K562 (cell line): ENCODE data around the gene ATG7. TPM values are rescaled to one million over a fixed set of nuclear protein-coding genes. Genes with fewer than 3 reads are reported as not detected.

Experiments used
- ATAC-seq: fragments of 200-7000 bp; cut with Tn5 transposase; 3 replicates; pipeline ENCODE4 v1.9.1; 2020; ENCODE audit warnings: moderate library complexity
- BruUV-seq: library from RNA; stranded (reverse); fragments of 400-500 nt; replicated peaks from 2 replicates; lab custom pipeline; 2021; lab: Mats Ljungman, UMichigan
- CTCF ChIA-PET: fragments of 300-600 bp; formaldehyde crosslinking; extraction: SDS; loops from one replicate; lab custom pipeline; 2021; ENCODE audit warnings: low intra/inter-chr PET ratio; lab: Yijun Ruan, JAX
- POLR2A ChIA-PET: fragments of 300-600, 350-650 bp; sonication (Branson Sonifier 250); formaldehyde crosslinking; extraction: SDS; loops from one replicate; lab custom pipeline; 2021; ENCODE audit warnings: antibody characterized with exemption, inconsistent platforms; lab: Yijun Ruan, JAX
- DNase-seq, 4 experiments: peaks; one replicate each; pipeline versions ENCODE4 v3.0.0 to v3.0.0-alpha.2; 2011 to 2018; ENCODE audit warnings: low spot score in 3 of 4, mixed read lengths in 3 of 4; ENCODE audit errors: extremely low read depth in 1 of 4
- FAIRE-seq: peaks from 2 replicates; lab custom pipeline; 2011; peaks lifted over from hg19 to GRCh38; lab: Jason Lieb, UNC
- H2AFZ ChIP-seq: 2 replicates; pipeline ENCODE4 v1.6.0; 2011; ENCODE audit warnings: low read depth, low read length, control low read depth, inconsistent platforms
- H3K27ac ChIP-seq: fragments of 200-600 bp; 3 replicates; pipeline ENCODE4 v1.8.0; 2011; ENCODE audit warnings: low read depth, mild to moderate bottlenecking, control low read depth, inconsistent platforms, low read length, moderate library complexity, mixed read lengths; ENCODE audit errors: extremely low read depth
- H3K27me3 ChIP-seq, 2 experiments: fragments of 300-600 bp in 1 of 2; 2 replicates in 1 of 2; 3 replicates in 1 of 2; pipeline versions ENCODE4 v1.6.0 to v1.8.0; 2011; ENCODE audit warnings: inconsistent platforms in 2 of 2, low read length in 2 of 2, mild to moderate bottlenecking in 1 of 2, mixed read lengths in 1 of 2, moderate library complexity in 1 of 2; ENCODE audit not compliant: control insufficient read depth in 2 of 2, insufficient read depth in 2 of 2
- H3K36me3 ChIP-seq: fragments of 300-600 bp; 3 replicates; pipeline ENCODE4 v1.8.0; 2011; ENCODE audit warnings: mild to moderate bottlenecking, low read length, inconsistent platforms; ENCODE audit not compliant: control insufficient read depth, insufficient read depth
- H3K4me1 ChIP-seq, 2 experiments: fragments of 200-600 bp in 1 of 2; replicated peaks in 1 of 2; 2 replicates in 1 of 2; 3 replicates in 1 of 2; pipeline versions ENCODE4 v1.5.1 to v1.8.0; 2011; ENCODE audit warnings: inconsistent platforms in 2 of 2, low read length in 2 of 2, mild to moderate bottlenecking in 1 of 2, mixed read lengths in 1 of 2, moderate library complexity in 1 of 2; ENCODE audit not compliant: control insufficient read depth in 2 of 2, insufficient read depth in 2 of 2
- H3K4me2 ChIP-seq: 2 replicates; pipeline ENCODE4 v1.6.1; 2011; ENCODE audit warnings: low read length, control low read depth, inconsistent platforms, mixed read lengths; ENCODE audit not compliant: insufficient read depth
- H3K4me3 ChIP-seq: fragments of 200-600 bp; sonication (generic), shearing (Covaris generic); 2 replicates; pipeline ENCODE4 v1.5.1; 2016; ENCODE audit warnings: control low read depth, inconsistent platforms
- H3K79me2 ChIP-seq: fragments of 200-600 bp; 3 replicates; pipeline ENCODE4 v1.8.0; 2011; ENCODE audit warnings: low read length, inconsistent platforms; ENCODE audit not compliant: control insufficient read depth, insufficient read depth
- H3K9ac ChIP-seq, 2 experiments: 2 replicates each; pipeline versions ENCODE4 v1.6.0 to v1.6.1; 2011; ENCODE audit warnings: low read depth in 2 of 2, low read length in 2 of 2, control low read depth in 1 of 2, inconsistent platforms in 1 of 2, mild to moderate bottlenecking in 1 of 2, mixed read lengths in 1 of 2; ENCODE audit not compliant: insufficient read depth in 1 of 2
- H3K9me1 ChIP-seq: one replicate; pipeline ENCODE4 v1.6.0; 2011; ENCODE audit warnings: inconsistent platforms, mild to moderate bottlenecking, low read length, moderate library complexity; ENCODE audit not compliant: control insufficient read depth, insufficient read depth
- H3K9me3 ChIP-seq: replicated peaks from 2 replicates; pipeline ENCODE4 v1.5.1; 2011; ENCODE audit warnings: low read depth, low read length, inconsistent platforms; ENCODE audit not compliant: control insufficient read depth, insufficient read depth
- H4K20me1 ChIP-seq: replicated peaks from 2 replicates; pipeline ENCODE4 v1.6.1; 2011; ENCODE audit warnings: low read length, inconsistent platforms, mixed read lengths; ENCODE audit not compliant: control insufficient read depth, insufficient read depth
- CEBPB ChIP-seq: fragments of 450-650 bp; IDR thresholded peaks from 2 replicates; pipeline ENCODE4 v1.6.1; 2016; ENCODE audit warnings: missing genetic modification characterization, missing compliant biosample characterization
- JUN ChIP-seq, 2 experiments: sonication (generic) in 1 of 2; formaldehyde crosslinking in 1 of 2; IDR thresholded peaks; 2 replicates each; pipeline versions ENCODE4 v1.6.1 to v1.8.0; 2012 to 2022; ENCODE audit warnings: borderline replicate concordance in 2 of 2, mild to moderate bottlenecking in 2 of 2, improper control_type of control experiment in 1 of 2, low read depth in 1 of 2, low read length in 1 of 2, missing genetic modification reagents in 1 of 2
- MCM2 ChIP-seq: fragments of 450-650 bp; IDR thresholded peaks from 2 replicates; pipeline ENCODE4 v1.6.1; 2017; ENCODE audit warnings: low read depth, mild to moderate bottlenecking
- PREB ChIP-seq: sonication (generic); formaldehyde crosslinking; IDR thresholded peaks from 2 replicates; pipeline ENCODE4 v1.8.1; 2023; ENCODE audit warnings: mild to moderate bottlenecking, missing genetic modification reagents
- RAD51 ChIP-seq: fragments of 450-650 bp; IDR thresholded peaks from 2 replicates; pipeline ENCODE4 v1.7.1; 2016; ENCODE audit warnings: low read depth, mild to moderate bottlenecking, borderline replicate concordance
- TRIM24 ChIP-seq, 2 experiments: fragments of 450-650 bp; IDR thresholded peaks; 2 replicates each; pipeline ENCODE4 v1.6.1; 2016
- ZNF655 ChIP-seq: fragments of 250-450 bp; sonication (Bioruptor Pico); IDR thresholded peaks from 2 replicates; pipeline ENCODE4 v1.5.0; 2021
- WGBS: fragments of 100-300 bp; shearing (Covaris generic); methylation state at CpG from one replicate; pipeline ENCODE4 v1.1.6; 2016; ENCODE audit warnings: low coverage, mixed read lengths; ENCODE audit not compliant: insufficient coverage; ENCODE audit errors: missing lambda C conversion rate; 5-methylcytosine and 5-hydroxymethylcytosine counted together
- in situ Hi-C: fragments of 300-500 bp; cut with MboI; formaldehyde crosslinking; loops from 4 replicates; pipeline ENCODE4 v1.15.0; 2018; ENCODE audit warnings: inconsistent platforms, mixed read lengths
- intact Hi-C: fragments of 100-400 bp; cut with micrococcal nuclease; formaldehyde crosslinking; loops from 2 replicates; pipeline ENCODE4 v1.14.2; 2022
- polyA plus RNA-seq, 8 experiments: library from polyadenylated mRNA; depleted of rRNA in 4 of 8; stranded (reverse) in 5 of 8; unstranded in 3 of 8; fragments of >200 nt; fragmentation: Nextera tagmentation in 2 of 8; fragmentation: Illumina TruSeq in 1 of 8; extraction: Ambion mirVana in 2 of 8; extraction: Trizol in 1 of 8; gene quantifications; 2 replicates each; pipeline versions ENCODE4 v1.2.1 to v1.2.3, GENCODE V29; 2011 to 2014; ENCODE audit warnings: inconsistent platforms in 1 of 8, missing spikeins in 1 of 8
- total RNA-seq, 7 experiments: library from RNA; depleted of rRNA in 6 of 7; stranded (reverse); fragments of >200 nt in 6 of 7; fragmentation: Illumina TruSeq in 2 of 7; extraction: Trizol in 2 of 7; gene quantifications; 2 replicates each; pipeline versions ENCODE4 v1.2.1 to v1.2.3, GENCODE V29; 2011 to 2021; ENCODE audit warnings: low replicate concordance in 1 of 7
- TF ChIP-seq, protein P1 (sequence below): fragments of 200-800 bp; sonication (Bioruptor generic); IDR thresholded peaks from 2 replicates; pipeline ENCODE4 v1.6.1; 2016; ENCODE audit warnings: missing genetic modification characterization, missing compliant biosample characterization

Gene ATG7
- total and polyA plus RNA-seq, 9 of the 15 experiments (the other 6 are each of a cell fraction or from before 2014, with no cell fraction given), result 18.3 to 45.3 (median 33.6) TPM

- Histone ChIP-seq H3K27ac (no peak overlapping the region), H3K36me3 (no peaks in the 10 kb centered on the region), H3K9me3 (no peaks in the 10 kb centered on the region), H3K9ac (no peak overlapping the region), H2AFZ (no peak overlapping the region), H3K27me3 (no peaks in the 10 kb centered on the region), H3K4me1 (peaks cover 3 to 29% of the 10 kb centered on the region in 2 experiments; a peak in 4 of 5 replicates), H3K4me2 (no peak overlapping the region), H3K9me1 (no peaks in the 10 kb centered on the region), H4K20me1 (no peaks in the 10 kb centered on the region), H3K4me3 (no peak overlapping the region), H3K79me2 (no peaks in the 10 kb centered on the region)
- peak; percentile 59 for TF ChIP-seq CEBPB (tag)
- TF ChIP-seq RAD51, result no peak
- in situ Hi-C loops, result no loop called here
- intact Hi-C loops, result no loop called here
- 47% methylated on average over 2 of the region's 2 CpGs for WGBS
- ChIA-PET POLR2A (no interaction called here), CTCF (no interaction called here)
- no peak for ATAC-seq
- no peak for DNase-seq
- no TSS peak for BruUV-seq
- no peak for FAIRE-seq
Observed at GRCh38 chr3:11478167-11478566, 206.0 kb downstream of the ATG7 start.

GRCh38 chr3:11479221-11479620 is 207.0 kb downstream of the ATG7 start:
- H4K20me1 ChIP-seq, result no peaks in the 10 kb centered on the region
- in situ Hi-C loops, result no loop called here
- no peaks in the 10 kb centered on the region for H3K36me3 ChIP-seq
- no peak overlapping the region for H3K4me2 ChIP-seq
- intact Hi-C loops, result no loop called here
- CTCF ChIA-PET, result no interaction called here
- H3K4me1 ChIP-seq, result peaks cover 3 to 29% of the 10 kb centered on the region in 2 experiments; a peak in 4 of 5 replicates
- no peaks in the 10 kb centered on the region for H3K9me3 ChIP-seq
- no peaks in the 10 kb centered on the region for H3K27me3 ChIP-seq
- no TSS peak for BruUV-seq
- no peak overlapping the region for H3K4me3 ChIP-seq
- ATAC-seq (no peak), FAIRE-seq (no peak), DNase-seq (no peak)
- POLR2A ChIA-PET, result no interaction called here
- H3K9me1 ChIP-seq, result no peaks in the 10 kb centered on the region
- 91% methylated on average over 3 of the region's 3 CpGs for WGBS
- no peak overlapping the region for H3K9ac ChIP-seq
- no peaks in the 10 kb centered on the region for H3K79me2 ChIP-seq
- no peak overlapping the region for H2AFZ ChIP-seq
- no peak overlapping the region for H3K27ac ChIP-seq
- TF ChIP-seq, protein P1, sequence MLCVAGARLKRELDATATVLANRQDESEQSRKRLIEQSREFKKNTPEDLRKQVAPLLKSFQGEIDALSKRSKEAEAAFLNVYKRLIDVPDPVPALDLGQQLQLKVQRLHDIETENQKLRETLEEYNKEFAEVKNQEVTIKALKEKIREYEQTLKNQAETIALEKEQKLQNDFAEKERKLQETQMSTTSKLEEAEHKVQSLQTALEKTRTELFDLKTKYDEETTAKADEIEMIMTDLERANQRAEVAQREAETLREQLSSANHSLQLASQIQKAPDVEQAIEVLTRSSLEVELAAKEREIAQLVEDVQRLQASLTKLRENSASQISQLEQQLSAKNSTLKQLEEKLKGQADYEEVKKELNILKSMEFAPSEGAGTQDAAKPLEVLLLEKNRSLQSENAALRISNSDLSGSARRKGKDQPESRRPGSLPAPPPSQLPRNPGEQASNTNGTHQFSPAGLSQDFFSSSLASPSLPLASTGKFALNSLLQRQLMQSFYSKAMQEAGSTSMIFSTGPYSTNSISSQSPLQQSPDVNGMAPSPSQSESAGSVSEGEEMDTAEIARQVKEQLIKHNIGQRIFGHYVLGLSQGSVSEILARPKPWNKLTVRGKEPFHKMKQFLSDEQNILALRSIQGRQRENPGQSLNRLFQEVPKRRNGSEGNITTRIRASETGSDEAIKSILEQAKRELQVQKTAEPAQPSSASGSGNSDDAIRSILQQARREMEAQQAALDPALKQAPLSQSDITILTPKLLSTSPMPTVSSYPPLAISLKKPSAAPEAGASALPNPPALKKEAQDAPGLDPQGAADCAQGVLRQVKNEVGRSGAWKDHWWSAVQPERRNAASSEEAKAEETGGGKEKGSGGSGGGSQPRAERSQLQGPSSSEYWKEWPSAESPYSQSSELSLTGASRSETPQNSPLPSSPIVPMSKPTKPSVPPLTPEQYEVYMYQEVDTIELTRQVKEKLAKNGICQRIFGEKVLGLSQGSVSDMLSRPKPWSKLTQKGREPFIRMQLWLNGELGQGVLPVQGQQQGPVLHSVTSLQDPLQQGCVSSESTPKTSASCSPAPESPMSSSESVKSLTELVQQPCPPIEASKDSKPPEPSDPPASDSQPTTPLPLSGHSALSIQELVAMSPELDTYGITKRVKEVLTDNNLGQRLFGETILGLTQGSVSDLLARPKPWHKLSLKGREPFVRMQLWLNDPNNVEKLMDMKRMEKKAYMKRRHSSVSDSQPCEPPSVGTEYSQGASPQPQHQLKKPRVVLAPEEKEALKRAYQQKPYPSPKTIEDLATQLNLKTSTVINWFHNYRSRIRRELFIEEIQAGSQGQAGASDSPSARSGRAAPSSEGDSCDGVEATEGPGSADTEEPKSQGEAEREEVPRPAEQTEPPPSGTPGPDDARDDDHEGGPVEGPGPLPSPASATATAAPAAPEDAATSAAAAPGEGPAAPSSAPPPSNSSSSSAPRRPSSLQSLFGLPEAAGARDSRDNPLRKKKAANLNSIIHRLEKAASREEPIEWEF (CRISPR knock-in tag), result no peak
- TF ChIP-seq ZNF655 (CRISPR knock-in tag), result no peak
- TF ChIP-seq PREB (CRISPR knock-in tag), result no peak
- no peak for TF ChIP-seq JUN (IDR thresholded peaks at IDR 0.05; ENCODE audit: borderline replicate concordance, low read depth, low read length)
- TF ChIP-seq JUN (CRISPR knock-in tag; IDR thresholded peaks at IDR 0.05; ENCODE audit: borderline replicate concordance), result no peak
- TF ChIP-seq TRIM24 (IDR thresholded peaks at IDR 0.05), result no peak
- TF ChIP-seq MCM2, result no peak
